HepG2 (cell line): ENCODE measurements around the gene CFAP70. TPM values are rescaled to one million over a fixed set of nuclear protein-coding genes. Genes with fewer than 3 reads are reported as not detected.

Experiments used
- ATAD3A ChIP-seq: sonication (generic); formaldehyde crosslinking; IDR thresholded peaks from 2 replicates; pipeline ENCODE4 v1.4.0; 2020; ENCODE audit warnings: missing genetic modification reagents
- ATM ChIP-seq: fragments of 450-650 bp; IDR thresholded peaks from 2 replicates; pipeline ENCODE4 v1.7.1; 2017; ENCODE audit warnings: mild to moderate bottlenecking, borderline replicate concordance
- CCAR2 ChIP-seq: fragments of 200-400 bp; formaldehyde crosslinking; optimal IDR thresholded peaks from 2 replicates; pipeline ENCODE3; 2018; ENCODE audit warnings: low read depth, mild to moderate bottlenecking, low read length, moderate library complexity
- FIP1L1 ChIP-seq: fragments of 200-400 bp; formaldehyde crosslinking; IDR thresholded peaks from 2 replicates; pipeline ENCODE4 v1.6.1; 2018; ENCODE audit warnings: low read depth, mild to moderate bottlenecking, low read length, moderate library complexity, borderline replicate concordance; ENCODE audit not compliant: insufficient read depth
- FOSL2 ChIP-seq: sonication (generic); formaldehyde crosslinking; IDR thresholded peaks from 2 replicates; pipeline ENCODE4 v1.4.0; 2020; ENCODE audit warnings: missing genetic modification reagents
- IKZF4 ChIP-seq: sonication (generic); formaldehyde crosslinking; IDR thresholded peaks from 2 replicates; pipeline ENCODE4 v1.5.1; 2020; ENCODE audit warnings: borderline replicate concordance, mild to moderate bottlenecking, low read depth, missing genetic modification reagents; ENCODE audit errors: not compliant biosample characterization
- SNAPC4 ChIP-seq: sonication (generic); formaldehyde crosslinking; IDR thresholded peaks from 2 replicates; pipeline ENCODE4 v1.4.0; 2020; ENCODE audit warnings: mild to moderate bottlenecking, missing genetic modification reagents
- YEATS4 ChIP-seq: sonication (generic); formaldehyde crosslinking; IDR thresholded peaks from 2 replicates; pipeline ENCODE4 v1.4.0; 2020; ENCODE audit warnings: missing genetic modification reagents, borderline replicate concordance
- ZFP36L2 ChIP-seq: sonication (generic); formaldehyde crosslinking; IDR thresholded peaks from 2 replicates; pipeline ENCODE4 v1.4.0; 2020; ENCODE audit warnings: missing genetic modification reagents
- ZKSCAN5 ChIP-seq: sonication (generic); formaldehyde crosslinking; IDR thresholded peaks from 2 replicates; pipeline ENCODE4 v1.5.1; 2020; ENCODE audit warnings: mild to moderate bottlenecking, missing genetic modification reagents
- ZNF101 ChIP-seq: sonication (generic); formaldehyde crosslinking; IDR thresholded peaks from 2 replicates; pipeline ENCODE4 v1.4.0; 2020; ENCODE audit warnings: mild to moderate bottlenecking, low read depth, missing genetic modification reagents, borderline replicate concordance
- ZNF180 ChIP-seq: sonication (generic); formaldehyde crosslinking; IDR thresholded peaks from 2 replicates; pipeline ENCODE4 v1.4.0; 2020; ENCODE audit warnings: low read depth, missing genetic modification reagents, borderline replicate concordance
- ZNF282 ChIP-seq: fragments of 450-650 bp; IDR thresholded peaks from 2 replicates; pipeline ENCODE4 v1.6.1; 2018; ENCODE audit not compliant: partially characterized antibody
- ZNF331 ChIP-seq: sonication (generic); formaldehyde crosslinking; IDR thresholded peaks from 2 replicates; pipeline ENCODE4 v1.4.0; 2020; ENCODE audit warnings: missing genetic modification reagents
- ZNF335 ChIP-seq: sonication (generic); formaldehyde crosslinking; IDR thresholded peaks from 2 replicates; pipeline ENCODE4 v1.4.0; 2020; ENCODE audit warnings: missing genetic modification reagents
- ZNF614 ChIP-seq: IDR thresholded peaks from 2 replicates; pipeline ENCODE4 v1.6.1; 2018; ENCODE audit warnings: missing biosample characterization, missing genetic modification reagents, inconsistent platforms, borderline replicate concordance
- ZNF749 ChIP-seq: sonication (generic); formaldehyde crosslinking; IDR thresholded peaks from 2 replicates; pipeline ENCODE4 v1.8.0; 2022; ENCODE audit warnings: mild to moderate bottlenecking, missing genetic modification reagents, moderate library complexity, borderline replicate concordance
- polyA plus RNA-seq, 8 experiments: library from polyadenylated mRNA; depleted of rRNA in 3 of 8; stranded (reverse) in 7 of 8; unstranded in 1 of 8; fragments of >200 nt; fragmentation: Illumina TruSeq in 4 of 8; extraction: Trizol in 4 of 8; gene quantifications; 2 replicates each; pipeline versions ENCODE4 v1.2.1 to v1.2.3, GENCODE V29; 2011 to 2016; ENCODE audit warnings: low read depth in 4 of 8, missing spikeins in 1 of 8, mixed read lengths in 1 of 8; ENCODE audit not compliant: insufficient read depth in 1 of 8
- total RNA-seq, 5 experiments: library from RNA; depleted of rRNA; stranded (reverse); fragments of >200 nt; fragmentation: Illumina TruSeq; extraction: Trizol; gene quantifications; 2 replicates each; pipeline ENCODE4 v1.2.3, GENCODE V29; 2016; ENCODE audit warnings: low read depth in 1 of 5
- TF ChIP-seq, protein P1 (sequence below): fragments of 450-650 bp; IDR thresholded peaks from 2 replicates; pipeline ENCODE4 v1.6.1; 2017
- TF ChIP-seq, protein P2 (sequence below): sonication (generic); formaldehyde crosslinking; IDR thresholded peaks from 2 replicates; pipeline ENCODE4 v1.5.0; 2020; ENCODE audit warnings: mild to moderate bottlenecking, missing genetic modification reagents
- TF ChIP-seq, protein P3 (sequence below): sonication (generic); formaldehyde crosslinking; conservative IDR thresholded peaks from 2 replicates; pipeline ENCODE4 v1.8.0; 2022; ENCODE audit warnings: missing genetic modification reagents

Gene CFAP70
- total and polyA plus RNA-seq, 2 of the 13 experiments (the other 11 are each of a cell fraction or from before 2014, with no cell fraction given) = 0.27 to 0.38 TPM

GRCh38 chr10:73358331-73359279, at the start of gene CFAP70 (continued):
- TF ChIP-seq, protein P1, sequence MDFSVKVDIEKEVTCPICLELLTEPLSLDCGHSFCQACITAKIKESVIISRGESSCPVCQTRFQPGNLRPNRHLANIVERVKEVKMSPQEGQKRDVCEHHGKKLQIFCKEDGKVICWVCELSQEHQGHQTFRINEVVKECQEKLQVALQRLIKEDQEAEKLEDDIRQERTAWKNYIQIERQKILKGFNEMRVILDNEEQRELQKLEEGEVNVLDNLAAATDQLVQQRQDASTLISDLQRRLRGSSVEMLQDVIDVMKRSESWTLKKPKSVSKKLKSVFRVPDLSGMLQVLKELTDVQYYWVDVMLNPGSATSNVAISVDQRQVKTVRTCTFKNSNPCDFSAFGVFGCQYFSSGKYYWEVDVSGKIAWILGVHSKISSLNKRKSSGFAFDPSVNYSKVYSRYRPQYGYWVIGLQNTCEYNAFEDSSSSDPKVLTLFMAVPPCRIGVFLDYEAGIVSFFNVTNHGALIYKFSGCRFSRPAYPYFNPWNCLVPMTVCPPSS = no peak
- no peak for TF ChIP-seq CCAR2
- no peak for TF ChIP-seq ATAD3A (CRISPR knock-in tag)
- TF ChIP-seq YEATS4 (CRISPR knock-in tag) = peak; percentile 53; the same call in 1 of the 2 replicates
- no peak for TF ChIP-seq ZNF335
- TF ChIP-seq ZFP36L2 = no peak
- TF ChIP-seq, protein P2, sequence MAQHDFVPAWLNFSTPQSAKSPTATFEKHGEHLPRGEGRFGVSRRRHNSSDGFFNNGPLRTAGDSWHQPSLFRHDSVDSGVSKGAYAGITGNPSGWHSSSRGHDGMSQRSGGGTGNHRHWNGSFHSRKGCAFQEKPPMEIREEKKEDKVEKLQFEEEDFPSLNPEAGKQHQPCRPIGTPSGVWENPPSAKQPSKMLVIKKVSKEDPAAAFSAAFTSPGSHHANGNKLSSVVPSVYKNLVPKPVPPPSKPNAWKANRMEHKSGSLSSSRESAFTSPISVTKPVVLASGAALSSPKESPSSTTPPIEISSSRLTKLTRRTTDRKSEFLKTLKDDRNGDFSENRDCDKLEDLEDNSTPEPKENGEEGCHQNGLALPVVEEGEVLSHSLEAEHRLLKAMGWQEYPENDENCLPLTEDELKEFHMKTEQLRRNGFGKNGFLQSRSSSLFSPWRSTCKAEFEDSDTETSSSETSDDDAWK (CRISPR knock-in tag) = no peak
- no peak for TF ChIP-seq ZNF282
- no peak for TF ChIP-seq SNAPC4 (CRISPR knock-in tag)
- TF ChIP-seq ATM = no peak
- no peak for TF ChIP-seq ZNF180 (CRISPR knock-in tag)
- TF ChIP-seq ZNF331 = no peak
- no peak for TF ChIP-seq ZNF101 (CRISPR knock-in tag)
- TF ChIP-seq IKZF4 (CRISPR knock-in tag) = no peak
- TF ChIP-seq FIP1L1 = no peak
- TF ChIP-seq ZKSCAN5 (CRISPR knock-in tag) = no peak
- no peak for TF ChIP-seq FOSL2 (CRISPR knock-in tag)
- TF ChIP-seq, protein P3, sequence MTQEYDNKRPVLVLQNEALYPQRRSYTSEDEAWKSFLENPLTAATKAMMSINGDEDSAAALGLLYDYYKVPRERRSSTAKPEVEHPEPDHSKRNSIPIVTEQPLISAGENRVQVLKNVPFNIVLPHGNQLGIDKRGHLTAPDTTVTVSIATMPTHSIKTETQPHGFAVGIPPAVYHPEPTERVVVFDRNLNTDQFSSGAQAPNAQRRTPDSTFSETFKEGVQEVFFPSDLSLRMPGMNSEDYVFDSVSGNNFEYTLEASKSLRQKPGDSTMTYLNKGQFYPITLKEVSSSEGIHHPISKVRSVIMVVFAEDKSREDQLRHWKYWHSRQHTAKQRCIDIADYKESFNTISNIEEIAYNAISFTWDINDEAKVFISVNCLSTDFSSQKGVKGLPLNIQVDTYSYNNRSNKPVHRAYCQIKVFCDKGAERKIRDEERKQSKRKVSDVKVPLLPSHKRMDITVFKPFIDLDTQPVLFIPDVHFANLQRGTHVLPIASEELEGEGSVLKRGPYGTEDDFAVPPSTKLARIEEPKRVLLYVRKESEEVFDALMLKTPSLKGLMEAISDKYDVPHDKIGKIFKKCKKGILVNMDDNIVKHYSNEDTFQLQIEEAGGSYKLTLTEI (CRISPR knock-in tag) = no peak
- peak; percentile 42; the same call in 1 of the 2 replicates for TF ChIP-seq ZNF614
- no peak for TF ChIP-seq ZNF749 (CRISPR knock-in tag)
